Hepatocyte (in vitro differentiated cells): ENCODE results near the gene HNMT. TPM values are rescaled to one million over a fixed set of nuclear protein-coding genes. Genes with fewer than 3 reads are reported as not detected.

Source experiments
- DNase-seq: peaks from one replicate; pipeline ENCODE4 v3.0.0-alpha.2; 2016; ENCODE audit warnings: low spot score
- H2AFZ ChIP-seq: fragments of 200-600 bp; sonication (generic); 2 replicates; pipeline ENCODE4 v1.6.0; 2016; ENCODE audit warnings: antibody characterized with exemption, mild to moderate bottlenecking
- H3K27ac ChIP-seq: fragments of 200-600 bp; sonication (generic); 2 replicates; pipeline ENCODE4 v1.5.1; 2016; ENCODE audit warnings: mild to moderate bottlenecking
- H3K27me3 ChIP-seq: fragments of 200-600 bp; sonication (generic); 2 replicates; pipeline ENCODE4 v1.6.1; 2016
- H3K36me3 ChIP-seq: fragments of 200-600 bp; sonication (generic); replicated peaks from 2 replicates; pipeline ENCODE4 v1.5.1; 2016; ENCODE audit warnings: low read depth; ENCODE audit not compliant: insufficient read depth
- H3K4me1 ChIP-seq: fragments of 200-600 bp; sonication (generic); 2 replicates; pipeline ENCODE4 v1.5.1; 2016; ENCODE audit warnings: mild to moderate bottlenecking, moderate library complexity; ENCODE audit not compliant: insufficient read depth
- H3K4me2 ChIP-seq: fragments of 200-600 bp; sonication (generic); 2 replicates; pipeline ENCODE4 v1.6.0; 2016
- H3K4me3 ChIP-seq: fragments of 200-600 bp; sonication (generic); 2 replicates; pipeline ENCODE4 v1.5.1; 2016; ENCODE audit warnings: mild to moderate bottlenecking
- H3K79me2 ChIP-seq: fragments of 200-600 bp; sonication (generic); 2 replicates; pipeline ENCODE4 v1.6.0; 2017; ENCODE audit warnings: mild to moderate bottlenecking
- H3K9me2 ChIP-seq: fragments of 200-600 bp; sonication (generic); replicated peaks from 2 replicates; pipeline ENCODE4 v1.6.0; 2017; ENCODE audit warnings: mild to moderate bottlenecking; ENCODE audit not compliant: insufficient read depth
- H3K9me3 ChIP-seq: fragments of 200-600 bp; sonication (generic); 2 replicates; pipeline ENCODE4 v1.5.1; 2016; ENCODE audit warnings: low read depth, mild to moderate bottlenecking
- H4K20me1 ChIP-seq: fragments of 200-600 bp; sonication (generic); 2 replicates; pipeline ENCODE4 v1.6.0; 2016; ENCODE audit warnings: mild to moderate bottlenecking; ENCODE audit not compliant: insufficient read depth, poor library complexity, severe bottlenecking
- EZH2 ChIP-seq: fragments of 200-600 bp; sonication (generic); IDR thresholded peaks from 2 replicates; pipeline ENCODE4 v1.6.1; 2016; ENCODE audit warnings: antibody characterized with exemption, mild to moderate bottlenecking, borderline replicate concordance
- EZH2phosphoT487 ChIP-seq: fragments of 200-600 bp; sonication (generic); IDR thresholded peaks from one replicate; pipeline ENCODE4 v1.6.1; 2018; ENCODE audit warnings: antibody characterized with exemption, mild to moderate bottlenecking, low read depth, moderate library complexity; ENCODE audit not compliant: unreplicated experiment, severe bottlenecking
- WGBS: methylation state at CpG from one replicate; pipeline ENCODE4 v1.1.6; 2016; ENCODE audit warnings: low lambda C conversion rate; ENCODE audit errors: missing lambda C conversion rate; 5-methylcytosine and 5-hydroxymethylcytosine counted together
- polyA plus RNA-seq: library from polyadenylated mRNA; unstranded; fragments of >200 nt; fragmentation: Nextera tagmentation; extraction: Ambion mirVana; gene quantifications from 2 replicates; pipeline ENCODE4 v1.2.1, GENCODE V29; 2016
- total RNA-seq: library from RNA; depleted of rRNA; stranded (reverse); fragments of >200 nt; gene quantifications from 2 replicates; pipeline ENCODE4 v1.2.3, GENCODE V29; 2014
- TF ChIP-seq, protein P1 (sequence below): fragments of 200-600 bp; sonication (generic); IDR thresholded peaks from 2 replicates; pipeline ENCODE4 v1.5.1; 2016; ENCODE audit warnings: antibody characterized with exemption, mild to moderate bottlenecking; ENCODE audit not compliant: poor library complexity

HNMT gene
- total and polyA plus RNA-seq, 2 experiments from 2014 or later: 23.4 to 26.3 TPM

GRCh38 chr2:137967042-137967441 is 2.8 kb downstream of the HNMT start:
- Histone ChIP-seq H3K9me3 (no peaks in the 10 kb centered on the region), H3K4me2 (peak overlapping the region; percentile 77), H3K27ac (peak overlapping the region; percentile 92), H4K20me1 (no peaks in the 10 kb centered on the region), H3K27me3 (no peaks in the 10 kb centered on the region), H2AFZ (no peak overlapping the region), H3K36me3 (no peaks in the 10 kb centered on the region), H3K4me3 (no peak overlapping the region), H3K9me2 (no peaks in the 10 kb centered on the region), H3K4me1 (peaks cover 18% of the 10 kb centered on the region), H3K79me2 (peaks cover 34% of the 10 kb centered on the region)
- 95% methylated on average over 7 of the region's 7 CpGs for WGBS
- DNase-seq: no peak
- TF ChIP-seq EZH2 (no peak), EZH2phosphoT487 (no peak)
- TF ChIP-seq, protein P1, sequence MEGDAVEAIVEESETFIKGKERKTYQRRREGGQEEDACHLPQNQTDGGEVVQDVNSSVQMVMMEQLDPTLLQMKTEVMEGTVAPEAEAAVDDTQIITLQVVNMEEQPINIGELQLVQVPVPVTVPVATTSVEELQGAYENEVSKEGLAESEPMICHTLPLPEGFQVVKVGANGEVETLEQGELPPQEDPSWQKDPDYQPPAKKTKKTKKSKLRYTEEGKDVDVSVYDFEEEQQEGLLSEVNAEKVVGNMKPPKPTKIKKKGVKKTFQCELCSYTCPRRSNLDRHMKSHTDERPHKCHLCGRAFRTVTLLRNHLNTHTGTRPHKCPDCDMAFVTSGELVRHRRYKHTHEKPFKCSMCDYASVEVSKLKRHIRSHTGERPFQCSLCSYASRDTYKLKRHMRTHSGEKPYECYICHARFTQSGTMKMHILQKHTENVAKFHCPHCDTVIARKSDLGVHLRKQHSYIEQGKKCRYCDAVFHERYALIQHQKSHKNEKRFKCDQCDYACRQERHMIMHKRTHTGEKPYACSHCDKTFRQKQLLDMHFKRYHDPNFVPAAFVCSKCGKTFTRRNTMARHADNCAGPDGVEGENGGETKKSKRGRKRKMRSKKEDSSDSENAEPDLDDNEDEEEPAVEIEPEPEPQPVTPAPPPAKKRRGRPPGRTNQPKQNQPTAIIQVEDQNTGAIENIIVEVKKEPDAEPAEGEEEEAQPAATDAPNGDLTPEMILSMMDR: no peak

GRCh38 chr2:137968477-137969417 is 4.5 kb downstream of the HNMT start:
- H2AFZ ChIP-seq: no peak overlapping the region
- 85% methylated on average over 6 of the region's 6 CpGs for WGBS
- H3K27me3 ChIP-seq: no peaks in the 10 kb centered on the region

DNA sequence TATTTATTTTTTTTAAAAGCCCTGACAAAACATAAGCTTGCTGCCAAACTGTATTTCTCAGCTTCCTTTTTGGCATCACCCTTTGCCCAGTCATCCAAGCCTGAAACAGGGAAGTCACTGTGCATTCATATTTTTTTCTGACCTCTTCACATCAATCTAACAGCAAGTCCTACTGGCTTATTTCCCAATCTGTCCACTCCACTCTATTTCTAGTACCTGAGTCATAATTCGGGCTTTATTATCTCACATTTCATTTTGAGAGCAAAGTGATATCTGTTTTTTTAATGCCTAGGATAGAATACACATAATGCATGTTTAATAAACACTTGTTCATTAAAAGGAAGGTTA is 5.1 kb downstream of the HNMT start:
- Histone ChIP-seq H3K9me3 (no peaks in the 10 kb centered on the region), H3K27ac (no peak overlapping the region), H4K20me1 (no peaks in the 10 kb centered on the region), H3K4me1 (peaks cover 11% of the 10 kb centered on the region), H3K79me2 (peaks cover 34% of the 10 kb centered on the region), H3K4me2 (no peak overlapping the region), H3K36me3 (no peaks in the 10 kb centered on the region), H3K27me3 (no peaks in the 10 kb centered on the region), H2AFZ (no peak overlapping the region), H3K9me2 (no peaks in the 10 kb centered on the region), H3K4me3 (no peak overlapping the region)
- TF ChIP-seq, protein P1: no peak
- no peak for TF ChIP-seq EZH2phosphoT487
- no peak for TF ChIP-seq EZH2
- no peak for DNase-seq
- 85% methylated on average over 1 of the region's 1 CpG for WGBS

More at GRCh38 chr2:137968477-137969417, 4.5 kb downstream of the HNMT start:
- H3K79me2 ChIP-seq: peaks cover 34% of the 10 kb centered on the region
- H3K9me3 ChIP-seq: no peaks in the 10 kb centered on the region
- DNase-seq: no peak
- H3K4me2 ChIP-seq: peak overlapping the region; percentile 17
- no peaks in the 10 kb centered on the region for H3K9me2 ChIP-seq
- no peaks in the 10 kb centered on the region for H4K20me1 ChIP-seq
- no peak overlapping the region for H3K4me3 ChIP-seq
- H3K27ac ChIP-seq: no peak overlapping the region
- H3K36me3 ChIP-seq: no peaks in the 10 kb centered on the region
- TF ChIP-seq, protein P1: no peak
- TF ChIP-seq EZH2 (no peak), EZH2phosphoT487 (no peak)
- peaks cover 12% of the 10 kb centered on the region for H3K4me1 ChIP-seq
